Duodenal mucosa (tissue), 2 donors: ENCODE data around the gene TMCC3.
"Not testable (repeated sequence)": the region's sequence is repeated elsewhere in the genome, so short reads cannot be mapped to it uniquely, and the experiment has no call there.

Experiments
- H3K27ac ChIP-seq: one replicate; pipeline ENCODE4 v1.7.0; 2013; ENCODE audit warnings: low read depth, low read length
- H3K27me3 ChIP-seq, 2 donors: one replicate each; pipeline ENCODE4 v1.7.0; 2013; ENCODE audit warnings: low read length in 2 of 2, control low read depth in 1 of 2; ENCODE audit not compliant: insufficient read depth in 2 of 2, control insufficient read depth in 1 of 2
- H3K36me3 ChIP-seq, 2 donors: one replicate each; pipeline ENCODE4 v1.7.0; 2013; ENCODE audit warnings: low read length in 2 of 2, control low read depth in 1 of 2; ENCODE audit not compliant: insufficient read depth in 2 of 2, control insufficient read depth in 1 of 2
- H3K4me1 ChIP-seq, 2 donors: one replicate each; pipeline ENCODE4 v1.7.0; 2013; ENCODE audit warnings: low read length in 2 of 2, control low read depth in 1 of 2; ENCODE audit not compliant: insufficient read depth in 2 of 2, control insufficient read depth in 1 of 2
- H3K4me3 ChIP-seq, 2 donors: one replicate each; pipeline ENCODE4 v1.7.0; 2013; ENCODE audit warnings: low read length in 2 of 2, low read depth in 1 of 2
- H3K9ac ChIP-seq, 2 donors: one replicate each; pipeline ENCODE4 v1.7.0; 2013; ENCODE audit warnings: low read length in 2 of 2, low read depth in 1 of 2
- H3K9me3 ChIP-seq, 2 donors: one replicate each; pipeline ENCODE4 v1.7.0; 2013; ENCODE audit warnings: low read length in 2 of 2, control low read depth in 1 of 2; ENCODE audit not compliant: control insufficient read depth in 1 of 2

The TMCC3 gene

DNA sequence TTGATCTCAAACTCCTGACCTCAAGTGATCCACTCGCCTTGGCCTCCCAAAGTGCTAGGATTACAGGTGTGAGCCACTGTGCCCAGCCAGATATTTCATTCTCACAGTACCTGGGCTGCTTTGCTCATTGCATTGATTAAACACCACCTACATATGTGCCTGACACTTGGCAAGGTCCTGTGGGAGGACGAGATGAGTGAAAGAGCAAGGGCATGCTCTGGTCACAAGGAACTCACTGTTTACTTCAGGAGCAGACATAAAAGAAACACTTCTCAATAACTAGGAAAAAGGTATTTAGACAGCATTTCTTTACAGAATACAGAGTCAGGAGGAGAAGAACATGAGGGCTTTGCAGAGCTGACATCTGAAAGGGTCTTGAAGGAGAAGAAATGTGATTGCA is 91.7 kb downstream of the TMCC3 start:
- no peak overlapping the region for H3K27ac ChIP-seq
- H3K9ac ChIP-seq: no peak overlapping the region
- peaks cover 22 to 31% of the 10 kb centered on the region in 2 donors for H3K4me1 ChIP-seq
- no peak overlapping the region for H3K4me3 ChIP-seq
- no peaks in the 10 kb centered on the region for H3K9me3 ChIP-seq
- H3K36me3 ChIP-seq: no peaks in the 10 kb centered on the region
- H3K27me3 ChIP-seq: no peaks in the 10 kb centered on the region

DNA sequence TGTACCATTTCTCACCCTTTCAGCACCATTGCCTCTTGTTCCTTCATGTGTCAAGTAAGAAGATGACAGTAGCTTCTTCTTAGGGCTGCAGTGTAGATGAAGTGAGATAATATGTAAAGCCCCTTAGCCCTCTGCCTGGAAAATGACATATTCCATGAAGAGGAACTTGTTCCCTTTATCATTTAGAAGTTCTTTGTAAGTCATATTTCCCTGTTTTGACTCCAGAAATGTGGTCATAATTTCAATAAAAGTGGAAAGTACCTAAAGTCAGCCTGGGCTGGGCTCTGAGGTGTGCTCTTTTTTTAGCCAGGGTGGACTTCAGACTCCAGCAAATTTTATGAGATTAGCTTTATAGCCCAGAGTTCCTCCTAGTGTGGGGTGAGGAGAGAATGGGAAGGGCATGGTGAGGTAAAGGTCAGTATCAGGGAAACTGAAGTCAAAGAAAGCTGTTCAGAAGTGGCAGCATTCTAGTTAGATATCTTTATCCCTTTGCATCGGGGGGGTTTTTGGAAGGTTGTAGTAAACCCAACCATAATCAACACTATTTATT is 92.5 kb downstream of the TMCC3 start:
- Histone ChIP-seq H3K4me3 (peak overlapping the region in 1 of 2 donors; percentile 18), H3K9ac (no peak overlapping the region), H3K36me3 (no peaks in the 10 kb centered on the region), H3K9me3 (no peaks in the 10 kb centered on the region), H3K27me3 (no peaks in the 10 kb centered on the region), H3K27ac (no peak overlapping the region), H3K4me1 (peaks cover 22 to 31% of the 10 kb centered on the region in 2 donors)

DNA sequence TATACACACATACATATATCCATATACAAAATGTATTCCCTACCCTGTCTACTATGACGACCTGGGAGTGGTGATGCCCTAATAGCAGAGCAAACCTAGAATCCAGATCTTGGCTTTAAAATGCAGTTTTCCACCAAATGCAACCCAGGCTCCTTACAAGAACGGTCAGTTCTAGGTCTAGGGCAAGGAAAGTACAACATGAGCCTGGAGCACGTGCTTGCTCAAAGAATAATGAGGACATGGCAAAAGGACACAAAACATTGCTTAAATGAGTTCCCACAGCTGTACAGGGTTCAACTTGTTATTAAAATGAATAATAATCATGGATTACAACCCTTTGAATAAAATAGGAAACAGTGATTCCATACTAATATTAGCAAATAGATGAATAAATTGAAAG is 94.7 kb downstream of the TMCC3 start:
- Histone ChIP-seq H3K27me3 (no peaks in the 10 kb centered on the region), H3K9me3 (no peaks in the 10 kb centered on the region), H3K4me1 (peaks cover 11 to 27% of the 10 kb centered on the region in 2 donors), H3K9ac (no peak overlapping the region), H3K36me3 (no peaks in the 10 kb centered on the region), H3K4me3 (no peak overlapping the region), H3K27ac (no peak overlapping the region)

DNA sequence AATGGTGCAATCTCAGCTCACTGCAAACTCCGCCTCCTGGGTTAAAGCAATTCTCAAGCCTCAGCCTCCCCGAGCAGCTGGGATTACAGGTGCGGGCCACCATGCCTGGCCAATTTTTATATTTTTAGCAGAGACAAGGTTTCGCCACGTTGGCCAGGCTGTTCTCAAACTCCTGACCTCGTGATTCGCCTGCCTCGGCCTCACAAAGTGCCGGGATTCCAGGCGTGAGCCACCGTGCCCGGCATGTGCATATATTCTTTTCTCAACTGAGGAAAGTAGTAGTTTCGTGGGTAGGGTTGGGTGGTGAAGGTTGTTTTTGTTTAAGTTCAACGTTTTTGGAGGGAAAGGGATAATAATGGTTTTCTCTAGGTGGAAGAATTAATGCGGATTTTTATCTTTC is 96.5 kb downstream of the TMCC3 start:
- no peak overlapping the region for H3K4me3 ChIP-seq
- no peak overlapping the region for H3K9ac ChIP-seq
- no peak overlapping the region for H3K27ac ChIP-seq
- peaks cover 5 to 16% of the 10 kb centered on the region in 2 donors for H3K4me1 ChIP-seq
- H3K36me3 ChIP-seq: no peaks in the 10 kb centered on the region
- H3K27me3 ChIP-seq: no peaks in the 10 kb centered on the region
- H3K9me3 ChIP-seq: no peaks in the 10 kb centered on the region

DNA sequence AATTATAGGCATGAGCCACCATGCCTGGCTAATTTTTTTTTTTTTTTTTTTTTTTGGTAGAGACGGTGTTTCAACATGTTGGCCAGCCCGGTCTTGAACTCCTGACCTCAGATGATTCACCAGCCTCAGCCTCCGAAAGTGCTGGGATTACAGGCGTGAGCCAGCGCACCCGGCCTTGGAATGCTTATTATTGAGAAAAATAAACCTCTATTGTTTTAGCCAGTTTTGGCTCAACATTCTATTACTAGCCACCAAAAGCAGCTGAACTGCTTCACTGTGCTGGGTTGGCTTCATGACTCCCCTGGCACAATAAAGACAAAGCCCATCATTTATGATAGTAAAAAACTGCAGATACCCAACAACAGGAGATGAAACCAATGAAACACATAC is 97.2 kb downstream of the TMCC3 start:
- Histone ChIP-seq H3K4me3 (no peak overlapping the region), H3K9ac (no peak overlapping the region), H3K36me3 (no peaks in the 10 kb centered on the region), H3K27ac (no peak overlapping the region), H3K4me1 (peaks cover 0 to 10% of the 10 kb centered on the region in 2 donors), H3K9me3 (no peaks in the 10 kb centered on the region), H3K27me3 (no peaks in the 10 kb centered on the region)

DNA sequence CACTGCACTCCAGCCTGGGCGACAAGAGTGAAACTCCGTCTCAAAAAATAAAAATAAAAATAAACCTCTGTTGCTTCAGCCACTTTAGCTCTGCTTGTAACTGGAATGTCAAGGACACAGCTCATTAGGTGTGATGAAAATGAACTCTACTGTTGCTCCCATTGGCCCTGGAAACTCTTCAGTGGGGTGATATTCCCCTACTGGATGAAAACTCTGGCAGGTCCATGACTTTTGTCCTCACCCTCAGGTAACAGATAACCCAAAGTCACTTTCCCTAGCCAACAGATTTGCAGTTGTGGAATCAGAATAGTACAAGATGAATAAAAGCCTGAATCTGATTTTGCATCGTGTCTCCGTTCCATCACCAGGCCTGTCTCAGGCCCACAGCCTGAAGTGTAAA is 98.5 kb downstream of the TMCC3 start:
- Histone ChIP-seq H3K27me3 (no peaks in the 10 kb centered on the region), H3K9me3 (peaks cover 0 to 3% of the 10 kb centered on the region in 2 donors), H3K4me3 (no peak overlapping the region), H3K4me1 (no peaks in the 10 kb centered on the region), H3K9ac (no peak overlapping the region), H3K27ac (no peak overlapping the region), H3K36me3 (no peaks in the 10 kb centered on the region)

DNA sequence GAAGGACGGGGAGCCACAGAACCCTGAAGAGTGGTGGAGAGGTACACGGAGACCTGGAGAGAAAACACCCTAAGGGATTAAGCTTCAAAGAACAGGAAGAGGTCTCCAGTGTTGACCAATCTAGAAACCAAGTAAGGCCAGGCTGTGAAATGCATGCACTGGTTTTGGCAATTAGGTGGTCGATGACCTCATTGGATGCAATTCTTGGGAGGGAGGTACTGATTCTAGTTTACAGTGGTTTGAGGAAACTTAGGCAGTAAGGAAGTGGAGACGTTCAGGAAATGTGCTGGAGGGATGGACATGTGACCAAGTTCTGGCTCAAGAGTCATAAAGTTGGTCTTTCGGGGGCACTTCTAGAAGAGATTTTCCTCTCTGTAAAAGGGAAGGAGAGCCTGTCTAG is 99.4 kb downstream of the TMCC3 start:
- no peak overlapping the region for H3K9ac ChIP-seq
- H3K36me3 ChIP-seq: no peaks in the 10 kb centered on the region

DNA sequence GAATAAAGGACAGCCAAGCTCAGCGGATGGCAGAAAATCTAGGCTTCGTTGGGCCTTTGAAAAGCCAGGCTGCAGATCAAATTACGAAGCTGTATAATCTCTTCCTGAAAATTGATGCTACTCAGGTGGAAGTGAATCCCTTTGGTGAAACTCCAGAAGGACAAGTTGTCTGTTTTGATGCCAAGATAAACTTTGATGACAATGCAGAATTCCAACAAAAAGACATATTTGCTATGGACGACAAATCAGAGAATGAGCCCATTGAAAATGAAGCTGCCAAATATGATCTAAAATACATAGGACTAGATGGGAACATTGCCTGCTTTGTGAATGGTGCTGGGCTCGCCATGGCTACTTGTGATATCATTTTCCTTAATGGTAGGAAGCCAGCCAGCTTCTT is 101.5 kb downstream of the TMCC3 start:
- not testable (repeated sequence) for H3K9ac ChIP-seq, H3K27ac ChIP-seq, H3K4me1 ChIP-seq, H3K27me3 ChIP-seq, H3K36me3 ChIP-seq, H3K4me3 ChIP-seq, H3K9me3 ChIP-seq

More for the DNA sequence above, 99.4 kb downstream of the TMCC3 start:
- H3K9me3 ChIP-seq: peaks cover 0 to 3% of the 10 kb centered on the region in 2 donors
- no peaks in the 10 kb centered on the region for H3K4me1 ChIP-seq
- H3K4me3 ChIP-seq: no peak overlapping the region
- H3K27ac ChIP-seq: no peak overlapping the region
- no peaks in the 10 kb centered on the region for H3K27me3 ChIP-seq

DNA sequence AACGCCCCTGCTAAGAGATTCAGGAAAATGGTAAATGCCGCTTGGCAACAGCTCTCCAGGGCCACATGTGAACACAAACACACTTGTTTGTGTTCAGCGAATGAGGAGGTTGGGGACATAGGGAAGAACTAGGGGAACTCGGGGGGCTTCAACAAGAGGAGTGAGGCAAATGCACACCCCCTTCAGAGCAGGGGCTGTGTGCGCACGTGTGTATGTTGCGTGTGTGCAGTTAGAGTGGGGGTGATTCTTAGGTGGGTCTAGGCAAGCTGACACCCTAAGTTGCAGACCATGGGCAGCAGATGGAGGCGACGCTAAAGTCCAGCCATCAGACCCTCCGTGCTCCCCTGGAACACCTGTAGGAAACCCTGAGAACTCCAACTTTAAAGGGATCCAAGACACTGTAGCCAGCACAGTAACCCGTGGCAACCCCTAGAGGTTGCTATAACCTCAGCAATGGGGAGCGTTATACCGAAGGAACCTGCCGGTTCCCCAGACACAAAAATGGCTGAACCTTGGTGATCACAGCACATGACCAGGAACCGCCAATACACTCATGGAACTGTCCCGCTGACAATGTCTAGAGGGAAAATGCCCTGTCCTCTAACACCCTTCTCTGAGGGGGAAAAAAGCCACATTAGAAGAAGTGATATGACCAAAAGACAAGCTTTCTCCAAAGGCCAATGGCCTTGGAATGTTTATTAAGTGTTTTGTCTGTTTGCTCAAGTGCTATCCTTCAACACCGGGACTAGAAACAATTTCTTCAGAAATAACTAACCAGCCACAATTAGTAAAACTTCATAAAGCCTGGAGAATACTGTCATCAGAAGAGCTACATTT is 104.2 kb downstream of the TMCC3 start:
- Histone ChIP-seq H3K9ac (no peak overlapping the region), H3K9me3 (peaks cover 0 to 3% of the 10 kb centered on the region in 2 donors), H3K27me3 (no peaks in the 10 kb centered on the region), H3K4me3 (no peak overlapping the region), H3K36me3 (no peaks in the 10 kb centered on the region), H3K27ac (no peak overlapping the region), H3K4me1 (no peaks in the 10 kb centered on the region)

DNA sequence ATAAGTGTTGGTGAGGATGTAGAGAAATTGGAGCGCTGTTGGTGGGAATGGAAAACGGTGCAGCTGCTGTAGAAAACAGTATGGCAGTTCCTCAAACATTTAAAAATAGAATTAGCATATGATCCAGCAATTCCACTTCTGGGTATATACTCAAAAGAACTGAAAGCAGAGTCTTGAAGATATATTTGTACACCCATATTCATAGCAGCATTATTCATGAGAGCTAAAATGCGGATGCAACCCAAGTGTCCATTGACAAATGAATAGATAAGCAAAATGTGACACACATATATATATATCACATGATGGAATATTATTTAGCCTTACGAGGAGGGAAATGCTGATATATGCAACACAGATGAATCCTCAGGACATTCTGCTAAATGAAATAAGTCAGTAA is 106.0 kb downstream of the TMCC3 start:
- Histone ChIP-seq H3K9ac (no peak overlapping the region), H3K36me3 (no peaks in the 10 kb centered on the region), H3K9me3 (peaks cover 0 to 3% of the 10 kb centered on the region in 2 donors), H3K4me1 (no peaks in the 10 kb centered on the region), H3K4me3 (no peak overlapping the region), H3K27me3 (no peaks in the 10 kb centered on the region), H3K27ac (no peak overlapping the region)
